ENCODE measurements around the gene TRABD2B.

Gene TRABD2B

GRCh38 chr1:47919113-47919833 is 77.9 kb downstream of the TRABD2B start:
- no peak for DNase-seq
- intact Hi-C loops (cut with DNase I) = no loop called here

GRCh38 chr1:47918257-47918867 is 78.8 kb downstream of the TRABD2B start:
- intact Hi-C loops (cut with DNase I) = no loop called here
- DNase-seq = no peak

- intact Hi-C loops (cut with DNase I) = no loop called here
Measured at GRCh38 chr1:47917687-47918086, 79.5 kb downstream of the TRABD2B start.

GRCh38 chr1:47915677-47916353 is 81.4 kb downstream of the TRABD2B start:
- no peak for DNase-seq
- intact Hi-C loops (cut with DNase I) = no loop called here

More at GRCh38 chr1:47917687-47918086, 79.5 kb downstream of the TRABD2B start:
- no peak for DNase-seq

GRCh38 chr1:47914952-47915676 is 82.1 kb downstream of the TRABD2B start:
- intact Hi-C loops (cut with DNase I) = no loop called here
- DNase-seq = no peak

- no peak for DNase-seq
- intact Hi-C loops (cut with DNase I) = no loop called here
Measured at GRCh38 chr1:47914218-47914938, 82.8 kb downstream of the TRABD2B start.

- DNase-seq = no peak
Measured at GRCh38 chr1:47913225-47913823, 83.9 kb downstream of the TRABD2B start.

GRCh38 chr1:47912756-47913155 is 84.4 kb downstream of the TRABD2B start:
- no peak for DNase-seq
- intact Hi-C loops (cut with DNase I) = no loop called here

More at GRCh38 chr1:47913225-47913823, 83.9 kb downstream of the TRABD2B start:
- intact Hi-C loops (cut with DNase I) = no loop called here

- intact Hi-C loops (cut with DNase I) = no loop called here
- DNase-seq = no peak
Measured at GRCh38 chr1:47911892-47912291, 85.3 kb downstream of the TRABD2B start.

GRCh38 chr1:47911424-47911823 is 85.8 kb downstream of the TRABD2B start:
- intact Hi-C loops (cut with DNase I) = no loop called here

GRCh38 chr1:47908258-47908657 is 88.9 kb downstream of the TRABD2B start:
- DNase-seq = no peak
- intact Hi-C loops (cut with DNase I) = no loop called here

More at GRCh38 chr1:47911424-47911823, 85.8 kb downstream of the TRABD2B start:
- DNase-seq = no peak

- intact Hi-C loops (cut with DNase I) = no loop called here
Measured at GRCh38 chr1:47907177-47907528, 90.0 kb downstream of the TRABD2B start.

GRCh38 chr1:47906527-47907176 is 90.5 kb downstream of the TRABD2B start:
- DNase-seq = peak in 6 of 42 donors; percentile 3 to 18 (median 8)
- intact Hi-C loops (cut with DNase I) = no loop called here

More at GRCh38 chr1:47907177-47907528, 90.0 kb downstream of the TRABD2B start:
- no peak for DNase-seq

- DNase-seq = no peak
- intact Hi-C loops (cut with DNase I) = no loop called here
Measured at GRCh38 chr1:47906009-47906432, 91.2 kb downstream of the TRABD2B start.

- intact Hi-C loops (cut with DNase I) = no loop called here
- no peak for DNase-seq
Measured at GRCh38 chr1:47903723-47904122, 93.5 kb downstream of the TRABD2B start.

GRCh38 chr1:47901001-47901575 is 96.1 kb downstream of the TRABD2B start:
- DNase-seq = no peak
- intact Hi-C loops (cut with DNase I) = no loop called here

- DNase-seq = no peak
- intact Hi-C loops (cut with DNase I) = no loop called here
Measured at GRCh38 chr1:47898133-47898845, 98.9 kb downstream of the TRABD2B start.

All from head of caudate nucleus (tissue), 42 donors.